Endodermal cell (in vitro differentiated cells): Measurements from ENCODE around the gene FUBP3. TPM values are rescaled to one million over a fixed set of nuclear protein-coding genes. Genes with fewer than 3 reads are reported as not detected.

Experiments used
- DNase-seq: peaks from one replicate; pipeline ENCODE4 v3.0.0-alpha.2; 2017
- H3K27ac ChIP-seq: 2 replicates; pipeline ENCODE4 v1.5.1; 2013; ENCODE audit warnings: mild to moderate bottlenecking, low read depth, low read length, moderate library complexity
- H3K27me3 ChIP-seq: 2 replicates; pipeline ENCODE4 v1.6.1; 2013; ENCODE audit warnings: mild to moderate bottlenecking, low read length, moderate library complexity; ENCODE audit not compliant: insufficient read depth, control insufficient read depth, poor library complexity, severe bottlenecking
- H3K36me3 ChIP-seq: 2 replicates; pipeline ENCODE4 v1.7.0; 2013; ENCODE audit warnings: mild to moderate bottlenecking, low read length, moderate library complexity; ENCODE audit not compliant: control insufficient read depth, insufficient read depth
- H3K4me1 ChIP-seq: one replicate; pipeline ENCODE4 v1.7.0; 2013; ENCODE audit warnings: low read length; ENCODE audit not compliant: control insufficient read depth, insufficient read depth
- H3K4me3 ChIP-seq: 2 replicates; pipeline ENCODE4 v1.5.1; 2013; ENCODE audit warnings: mild to moderate bottlenecking, low read length, moderate library complexity
- H3K9ac ChIP-seq: 2 replicates; pipeline ENCODE4 v1.6.1; 2013; ENCODE audit warnings: mild to moderate bottlenecking, low read length, moderate library complexity; ENCODE audit not compliant: poor library complexity, severe bottlenecking; ENCODE audit errors: extremely low read depth
- H3K9me3 ChIP-seq: 2 replicates; pipeline ENCODE4 v1.6.1; 2013; ENCODE audit warnings: mild to moderate bottlenecking, low read length, moderate library complexity; ENCODE audit not compliant: control insufficient read depth
- H3K27ac Mint-ChIP-seq: 2 replicates; pipeline ENCODE4 v1.8.0; 2020; ENCODE audit warnings: mixed read lengths
- H3K27me3 Mint-ChIP-seq: 2 replicates; pipeline ENCODE4 v1.8.0; 2021; ENCODE audit warnings: mild to moderate bottlenecking, mixed read lengths; ENCODE audit not compliant: insufficient read depth
- H3K36me3 Mint-ChIP-seq: 2 replicates; pipeline ENCODE4 v1.8.0; 2020; ENCODE audit warnings: low read depth, mixed read lengths
- H3K4me1 Mint-ChIP-seq: 2 replicates; pipeline ENCODE4 v1.8.0; 2020; ENCODE audit warnings: mixed read lengths
- H3K4me3 Mint-ChIP-seq: 2 replicates; pipeline ENCODE4 v1.8.0; 2020; ENCODE audit warnings: mild to moderate bottlenecking, moderate library complexity, mixed read lengths
- H3K9me3 Mint-ChIP-seq: 2 replicates; pipeline ENCODE4 v1.8.0; 2020; ENCODE audit warnings: mild to moderate bottlenecking, mixed read lengths
- WGBS, 2 experiments: methylation state at CpG; one replicate each; pipeline versions ENCODE4 v1.1.5 to v1.1.7; 2013; ENCODE audit warnings: missing lambda C conversion rate in 2 of 2, mixed read lengths in 1 of 2; ENCODE audit not compliant: insufficient coverage in 1 of 2, insufficient read length in 1 of 2; 5-methylcytosine and 5-hydroxymethylcytosine counted together
- total RNA-seq, 2 donors: library from RNA; stranded (reverse); fragmentation: NEBNext Ultra II Directional in 1 of 2; extraction: Animal tissue kit (Norgen Biotek cat#: 25700) in 1 of 2; gene quantifications; 2 replicates in 1 of 2; 3 replicates in 1 of 2; pipeline ENCODE4 v1.2.1, GENCODE V29; 2021
- TF ChIP-seq, protein P1 (sequence below): fragments of 200-600 bp; sonication (generic); conservative IDR thresholded peaks from 2 replicates; pipeline ENCODE4 v1.5.0; 2021; ENCODE audit warnings: antibody characterized with exemption, mild to moderate bottlenecking

The FUBP3 gene
- total RNA-seq, 2 donors from 2014 or later: 74.3 to 76.3 TPM

DNA sequence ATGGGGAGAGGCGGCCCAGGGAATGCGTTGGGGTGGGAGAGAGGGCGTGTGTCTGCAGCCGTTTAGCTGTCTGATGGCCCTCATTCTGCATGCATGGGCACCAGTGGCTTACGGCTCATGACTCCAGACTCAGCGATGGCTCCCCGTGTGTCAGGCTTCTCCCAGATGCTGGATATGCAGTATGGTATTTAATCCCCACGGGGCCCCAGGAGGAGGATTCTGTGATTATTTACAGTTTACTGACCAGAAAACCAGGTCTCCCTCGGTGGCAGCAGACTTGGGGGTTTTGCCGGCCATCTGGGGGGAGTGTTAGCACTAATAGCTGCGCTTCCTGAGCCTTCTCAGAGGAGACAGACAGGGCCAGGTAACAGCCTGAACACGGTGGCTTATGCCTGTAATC lies 89.3 kb downstream of the FUBP3 start:
- TF ChIP-seq, protein P1, sequence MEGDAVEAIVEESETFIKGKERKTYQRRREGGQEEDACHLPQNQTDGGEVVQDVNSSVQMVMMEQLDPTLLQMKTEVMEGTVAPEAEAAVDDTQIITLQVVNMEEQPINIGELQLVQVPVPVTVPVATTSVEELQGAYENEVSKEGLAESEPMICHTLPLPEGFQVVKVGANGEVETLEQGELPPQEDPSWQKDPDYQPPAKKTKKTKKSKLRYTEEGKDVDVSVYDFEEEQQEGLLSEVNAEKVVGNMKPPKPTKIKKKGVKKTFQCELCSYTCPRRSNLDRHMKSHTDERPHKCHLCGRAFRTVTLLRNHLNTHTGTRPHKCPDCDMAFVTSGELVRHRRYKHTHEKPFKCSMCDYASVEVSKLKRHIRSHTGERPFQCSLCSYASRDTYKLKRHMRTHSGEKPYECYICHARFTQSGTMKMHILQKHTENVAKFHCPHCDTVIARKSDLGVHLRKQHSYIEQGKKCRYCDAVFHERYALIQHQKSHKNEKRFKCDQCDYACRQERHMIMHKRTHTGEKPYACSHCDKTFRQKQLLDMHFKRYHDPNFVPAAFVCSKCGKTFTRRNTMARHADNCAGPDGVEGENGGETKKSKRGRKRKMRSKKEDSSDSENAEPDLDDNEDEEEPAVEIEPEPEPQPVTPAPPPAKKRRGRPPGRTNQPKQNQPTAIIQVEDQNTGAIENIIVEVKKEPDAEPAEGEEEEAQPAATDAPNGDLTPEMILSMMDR: no peak
- peaks cover 91% of the 10 kb centered on the region for H3K27me3 Mint-ChIP-seq
- no peaks in the 10 kb centered on the region for H3K36me3 Mint-ChIP-seq
- H3K4me1 Mint-ChIP-seq: peaks cover 6% of the 10 kb centered on the region
- no peaks in the 10 kb centered on the region for H3K9me3 Mint-ChIP-seq
- no peak overlapping the region for H3K4me3 Mint-ChIP-seq
- H3K9me3 ChIP-seq: no peaks in the 10 kb centered on the region
- DNase-seq: no peak
- no peaks in the 10 kb centered on the region for H3K36me3 ChIP-seq
- H3K4me3 ChIP-seq: no peak overlapping the region
- no peak overlapping the region for H3K9ac ChIP-seq
- H3K27ac Mint-ChIP-seq: no peak overlapping the region
- no peaks in the 10 kb centered on the region for H3K4me1 ChIP-seq
- no peak overlapping the region for H3K27ac ChIP-seq
- WGBS, 2 experiments: 76 to 81% methylated on average over 6 to 12 of the region's 12 CpGs
- H3K27me3 ChIP-seq: peaks cover 76% of the 10 kb centered on the region

DNA sequence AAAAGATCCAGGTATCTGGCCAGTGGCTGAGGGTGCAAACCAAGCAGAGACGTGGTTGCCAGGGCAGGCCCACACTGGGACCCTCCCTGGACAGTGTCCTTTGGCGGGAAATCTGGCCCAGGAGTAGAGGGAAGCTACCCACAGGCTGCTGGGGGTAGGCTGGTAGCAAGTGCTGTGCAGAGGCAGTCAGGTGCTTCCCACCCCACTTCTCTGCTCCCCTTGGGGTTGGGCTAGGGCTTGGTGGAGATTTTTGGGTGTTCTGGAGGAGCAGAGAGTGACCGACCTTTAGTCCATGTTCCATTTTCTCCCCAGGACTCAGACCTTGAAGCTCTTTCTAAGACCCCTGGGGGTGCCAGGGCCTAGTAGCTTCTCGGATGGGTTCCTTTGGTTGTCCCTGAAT lies 90.6 kb downstream of the FUBP3 start:
- H3K9me3 ChIP-seq: no peaks in the 10 kb centered on the region
- H3K9me3 Mint-ChIP-seq: no peaks in the 10 kb centered on the region
- H3K36me3 ChIP-seq: no peaks in the 10 kb centered on the region
- peaks cover 6% of the 10 kb centered on the region for H3K4me1 Mint-ChIP-seq
- peaks cover 78% of the 10 kb centered on the region for H3K27me3 Mint-ChIP-seq
- WGBS, 2 experiments: 89 to 100% methylated on average over 2 to 4 of the region's 4 CpGs
- H3K27me3 ChIP-seq: peaks cover 63% of the 10 kb centered on the region
- H3K9ac ChIP-seq: no peak overlapping the region
- TF ChIP-seq, protein P1: no peak
- no peaks in the 10 kb centered on the region for H3K36me3 Mint-ChIP-seq
- DNase-seq: no peak
- H3K4me3 ChIP-seq: no peak overlapping the region
- H3K4me1 ChIP-seq: no peaks in the 10 kb centered on the region
- H3K27ac ChIP-seq: no peak overlapping the region
- H3K4me3 Mint-ChIP-seq: no peak overlapping the region
- H3K27ac Mint-ChIP-seq: no peak overlapping the region

DNA sequence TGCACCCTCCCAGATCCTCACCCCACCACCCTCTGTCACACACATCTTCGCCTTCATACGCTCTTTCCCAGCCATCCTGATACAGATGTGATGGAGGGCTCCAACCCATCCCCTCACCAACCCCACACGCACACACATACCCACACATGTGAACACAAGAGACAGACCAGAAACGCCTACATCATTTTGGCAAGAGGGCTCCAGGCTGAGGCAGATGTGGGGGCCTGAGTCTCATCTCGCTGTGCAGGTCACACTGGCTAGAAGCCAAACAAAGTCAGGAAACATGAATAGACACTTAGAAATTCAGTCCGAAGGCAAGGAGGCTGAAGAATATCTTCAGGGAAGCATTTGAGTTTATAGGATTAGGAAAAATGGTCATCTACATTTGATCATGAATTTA lies 91.3 kb downstream of the FUBP3 start:
- no peaks in the 10 kb centered on the region for H3K9me3 ChIP-seq
- peaks cover 56% of the 10 kb centered on the region for H3K27me3 ChIP-seq
- Mint-ChIP-seq H3K27me3 (peaks cover 73% of the 10 kb centered on the region), H3K27ac (no peak overlapping the region), H3K4me1 (peaks cover 2% of the 10 kb centered on the region), H3K36me3 (no peaks in the 10 kb centered on the region), H3K4me3 (no peak overlapping the region), H3K9me3 (no peaks in the 10 kb centered on the region)
- H3K9ac ChIP-seq: no peak overlapping the region
- no peak overlapping the region for H3K4me3 ChIP-seq
- 92 to 97% methylated on average over 2 to 6 of the region's 6 CpGs for WGBS, 2 experiments
- DNase-seq: no peak
- H3K27ac ChIP-seq: no peak overlapping the region
- TF ChIP-seq, protein P1: no peak
- no peaks in the 10 kb centered on the region for H3K4me1 ChIP-seq
- H3K36me3 ChIP-seq: no peaks in the 10 kb centered on the region
